HG03039 (cell line): Measurements from ENCODE around the gene SLC2A11.
A peak's percentile ranks its signal among the peaks of the same experiment; 100 is the strongest.
"Not testable (repeated sequence)": the region's sequence is repeated elsewhere in the genome, so short reads cannot be mapped to it uniquely, and the experiment has no call there.

Experiments used
- ATAC-seq: cut with Tn5 transposase; IDR thresholded peaks from one replicate; pipeline ENCODE4 v1.9.1; 2021; ENCODE audit warnings: mild to moderate bottlenecking, moderate library complexity; ENCODE audit not compliant: unreplicated experiment

SLC2A11 gene

GRCh38 chr22:23845265-23846080 lies 12.2 kb upstream of the SLC2A11 start:
- no peak for ATAC-seq

GRCh38 chr22:23846081-23846469 lies 11.6 kb upstream of the SLC2A11 start:
- ATAC-seq = no peak

- ATAC-seq = no peak
Measured at GRCh38 chr22:23847310-23847920, 10.3 kb upstream of the SLC2A11 start.

- no peak for ATAC-seq
Measured at GRCh38 chr22:23847991-23848864, 9.4 kb upstream of the SLC2A11 start.

GRCh38 chr22:23849009-23850006 lies 8.4 kb upstream of the SLC2A11 start:
- no peak for ATAC-seq

GRCh38 chr22:23850136-23850611 lies 7.5 kb upstream of the SLC2A11 start:
- no peak for ATAC-seq

GRCh38 chr22:23856721-23857605 lies 712 bp upstream of the SLC2A11 start:
- ATAC-seq = peak; percentile 27

- no peak for ATAC-seq
Measured at GRCh38 chr22:23858484-23858815, 775 bp downstream of the SLC2A11 start.

GRCh38 chr22:23859201-23859600 lies 1.5 kb downstream of the SLC2A11 start:
- no peak for ATAC-seq

- ATAC-seq = not testable (repeated sequence)
Measured at GRCh38 chr22:23860187-23860586, 2.5 kb downstream of the SLC2A11 start.

- no peak for ATAC-seq
Measured at GRCh38 chr22:23862103-23862502, 4.4 kb downstream of the SLC2A11 start.

GRCh38 chr22:23864499-23865154 lies 7.0 kb downstream of the SLC2A11 start:
- ATAC-seq = not testable (repeated sequence)

- no peak for ATAC-seq
Measured at GRCh38 chr22:23868580-23868979, 10.9 kb downstream of the SLC2A11 start.

- no peak for ATAC-seq
Measured at GRCh38 chr22:23874871-23875270, 17.2 kb downstream of the SLC2A11 start.

GRCh38 chr22:23875801-23876200 lies 18.1 kb downstream of the SLC2A11 start:
- ATAC-seq = no peak

GRCh38 chr22:23877566-23877965 lies 19.9 kb downstream of the SLC2A11 start:
- no peak for ATAC-seq

- no peak for ATAC-seq
Measured at GRCh38 chr22:23878219-23878618, 20.5 kb downstream of the SLC2A11 start.

GRCh38 chr22:23882370-23882769 lies 24.7 kb downstream of the SLC2A11 start:
- no peak for ATAC-seq

GRCh38 chr22:23883658-23884057 lies 26.0 kb downstream of the SLC2A11 start:
- no peak for ATAC-seq
